NB4 (cell line): ENCODE data around the gene RMP24.

Source experiments
- CTCF ChIP-seq: IDR thresholded peaks from one replicate; pipeline ENCODE4 v1.5.1; 2012; ENCODE audit warnings: low read depth, low read length
- MYC ChIP-seq: IDR thresholded peaks from 2 replicates; pipeline ENCODE4 v1.6.1; 2011; ENCODE audit warnings: low read depth, low read length
- POLR2A ChIP-seq: IDR thresholded peaks from 2 replicates; pipeline ENCODE4 v1.6.1; 2011; ENCODE audit warnings: mild to moderate bottlenecking; ENCODE audit not compliant: insufficient read length; ENCODE audit errors: extremely low read depth

DNA sequence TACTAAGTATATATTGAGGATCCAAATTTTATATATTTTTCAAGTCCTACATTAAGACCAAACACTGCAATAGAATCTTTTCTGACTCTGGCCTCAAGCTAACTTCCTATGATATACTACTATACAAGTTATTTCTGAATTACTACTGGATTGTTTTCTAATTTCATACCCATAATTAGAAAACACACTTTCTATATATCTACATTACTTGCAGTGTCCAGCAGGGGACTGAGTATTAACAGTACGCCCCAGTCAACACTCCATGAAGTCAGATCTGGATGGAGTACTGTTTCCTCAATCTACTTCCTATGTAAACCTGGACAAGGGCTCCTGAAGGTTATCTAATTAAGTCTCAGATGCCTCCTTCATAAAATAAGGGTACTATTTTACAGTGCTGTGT, 26.5 kb downstream of the RMP24 start:
- no peak for TF ChIP-seq POLR2A
- TF ChIP-seq CTCF: peak; percentile 14
- no peak for TF ChIP-seq MYC
